Measurements from ENCODE around the gene GIMD1. TPM values are rescaled to one million over a fixed set of nuclear protein-coding genes. Genes with fewer than 3 reads are reported as not detected.

Gene GIMD1
- polyA plus RNA-seq, 1 of the 3 experiments (the other 2 are of a cell fraction), result not detected

GRCh38 chr4:106340774-106341173 is 27.8 kb downstream of the GIMD1 start:
- no peak overlapping the region for H3K27ac ChIP-seq (ENCODE audit: low read depth in 2 of 2, low read length in 1 of 2)
- no peak overlapping the region for H3K4me2 ChIP-seq
- peaks cover 0 to 6% of the 10 kb centered on the region in 2 experiments; a peak in 1 of 4 replicates for H3K4me1 ChIP-seq (ENCODE audit: control insufficient read depth in 1 of 2, insufficient read depth in 2 of 2, low read depth in 1 of 2, low read length in 1 of 2)
- peaks cover 14% of the 10 kb centered on the region for H3F3A ChIP-seq (replicated peaks; ENCODE audit: insufficient read depth)
- H3K4me3 ChIP-seq (ENCODE audit: low read depth in 2 of 2, low read length in 1 of 2), result no peak overlapping the region
- 97% methylated on average over 1 of the region's 1 CpG for WGBS (ENCODE audit: low lambda C conversion rate)
- ChIA-PET POLR2A (no interaction called here), CTCF (no interaction called here)
- peaks cover 43% of the 10 kb centered on the region for H3K79me2 ChIP-seq (ENCODE audit: insufficient read depth)
- H3K36me3 ChIP-seq (replicated peaks in 1 of 2; ENCODE audit: control insufficient read depth in 1 of 2, insufficient read depth in 2 of 2, low read length in 1 of 2), result peaks cover 28 to 59% of the 10 kb centered on the region in 2 experiments
- no peaks in the 10 kb centered on the region for H3K9me2 ChIP-seq
- no peak for TF ChIP-seq CHD2 (IDR thresholded peaks at IDR 0.05; ENCODE audit: low read length, partially characterized antibody)
- no peak for TF ChIP-seq USF1 (IDR thresholded peaks at IDR 0.05; ENCODE audit: borderline replicate concordance, low read depth)
- no peak for TF ChIP-seq NFIC (IDR thresholded peaks at IDR 0.05; ENCODE audit: borderline replicate concordance)
- TF ChIP-seq SIN3A (IDR thresholded peaks at IDR 0.05; ENCODE audit: borderline replicate concordance, low read depth, low read length), result no peak
- no peak for TF ChIP-seq TEAD4 (IDR thresholded peaks at IDR 0.05; ENCODE audit: borderline replicate concordance, insufficient read depth)
- no peak for TF ChIP-seq REST (IDR thresholded peaks at IDR 0.05; ENCODE audit: low read depth, low read length)
- TF ChIP-seq RCOR1 (IDR thresholded peaks at IDR 0.05; ENCODE audit: low read length), result no peak
- TF ChIP-seq MXI1 (IDR thresholded peaks at IDR 0.05; ENCODE audit: low read depth, low read length), result no peak
- TF ChIP-seq YY1 (IDR thresholded peaks at IDR 0.05; ENCODE audit: low read depth), result no peak
- TF ChIP-seq EZH2phosphoT487 (IDR thresholded peaks at IDR 0.05; ENCODE audit: borderline replicate concordance, low read depth), result no peak
- no peak for TF ChIP-seq ZBTB33 (IDR thresholded peaks at IDR 0.05; ENCODE audit: borderline replicate concordance, low read depth)
- no peak for TF ChIP-seq SMC3 (IDR thresholded peaks at IDR 0.05; ENCODE audit: low read depth, low read length)
- TF ChIP-seq NRF1 (IDR thresholded peaks at IDR 0.05; ENCODE audit: low read depth, low read length), result no peak
- H3K9me3 ChIP-seq, result 0 out of 2 replicates have a peak, but pooled peaks cover 8% of the 10 kb centered on the region
- no peak overlapping the region for H2AFZ ChIP-seq (ENCODE audit: low read depth)
- no peaks in the 10 kb centered on the region for H3K27me3 ChIP-seq (ENCODE audit: insufficient read depth)
- H3K9ac ChIP-seq, result no peak overlapping the region
- H4K20me1 ChIP-seq (ENCODE audit: insufficient read depth), result no peaks in the 10 kb centered on the region
- DNase-seq, result no peak

Measured in SK-N-SH (cell line).